Mesendoderm (in vitro differentiated cells): ENCODE measurements around the gene ALG5.

Source experiments
- DNase-seq: peaks from one replicate; pipeline ENCODE4 v3.0.0; 2013
- H2AK5ac ChIP-seq: 2 replicates; pipeline ENCODE4 v1.6.1; 2013; ENCODE audit warnings: low read length, inconsistent platforms
- H2BK120ac ChIP-seq: 2 replicates; pipeline ENCODE4 v1.6.1; 2013; ENCODE audit warnings: low read depth, mild to moderate bottlenecking, low read length, moderate library complexity, mixed read lengths
- H2BK15ac ChIP-seq: replicated peaks from 2 replicates; pipeline ENCODE4 v1.6.1; 2013; ENCODE audit warnings: low read depth, mild to moderate bottlenecking, moderate library complexity
- H2BK5ac ChIP-seq: 2 replicates; pipeline ENCODE4 v1.6.1; 2013; ENCODE audit warnings: low read length, inconsistent platforms
- H3K18ac ChIP-seq: 2 replicates; pipeline ENCODE4 v1.6.1; 2013; ENCODE audit warnings: mild to moderate bottlenecking, low read length, mixed read lengths
- H3K23ac ChIP-seq: one replicate; pipeline ENCODE4 v1.6.1; 2013; ENCODE audit warnings: low read length
- H3K27ac ChIP-seq: 2 replicates; pipeline ENCODE4 v1.5.1; 2013; ENCODE audit warnings: low read depth, mild to moderate bottlenecking, inconsistent platforms, low read length, moderate library complexity
- H3K27me3 ChIP-seq: 2 replicates; pipeline ENCODE4 v1.6.1; 2013; ENCODE audit warnings: low read length, control low read depth, mild to moderate bottlenecking, inconsistent platforms; ENCODE audit not compliant: insufficient read depth, poor library complexity
- H3K36me3 ChIP-seq: 2 replicates; pipeline ENCODE4 v1.6.1; 2013; ENCODE audit warnings: low read length, inconsistent platforms; ENCODE audit not compliant: control insufficient read depth, insufficient read depth
- H3K4ac ChIP-seq: one replicate; pipeline ENCODE4 v1.6.1; 2013; ENCODE audit warnings: low read depth, mild to moderate bottlenecking, low read length, moderate library complexity
- H3K4me1 ChIP-seq: 2 replicates; pipeline ENCODE4 v1.6.1; 2013; ENCODE audit warnings: low read depth, low read length, inconsistent platforms; ENCODE audit not compliant: control insufficient read depth
- H3K4me2 ChIP-seq: 2 replicates; pipeline ENCODE4 v1.6.1; 2013; ENCODE audit warnings: low read length
- H3K4me3 ChIP-seq: 2 replicates; pipeline ENCODE4 v1.5.1; 2013; ENCODE audit warnings: mild to moderate bottlenecking, low read length
- H3K56ac ChIP-seq: one replicate; pipeline ENCODE4 v1.6.1; 2013; ENCODE audit warnings: low read length
- H3K79me1 ChIP-seq: 2 replicates; pipeline ENCODE4 v1.6.1; 2013; ENCODE audit warnings: low read length, inconsistent platforms
- H3K79me2 ChIP-seq: 2 replicates; pipeline ENCODE4 v1.6.1; 2013; ENCODE audit warnings: mild to moderate bottlenecking, low read length; ENCODE audit not compliant: control insufficient read depth, insufficient read depth
- H3K9ac ChIP-seq: 2 replicates; pipeline ENCODE4 v1.6.1; 2013; ENCODE audit warnings: low read length, inconsistent platforms
- H4K5ac ChIP-seq: one replicate; pipeline ENCODE4 v1.6.1; 2013; ENCODE audit warnings: low read length
- H4K8ac ChIP-seq: one replicate; pipeline ENCODE4 v1.6.1; 2013; ENCODE audit warnings: low read depth, mild to moderate bottlenecking, control low read depth, low read length, moderate library complexity
- WGBS: extraction: QIAGEN DNeasy Blood & Tissue Kit; methylation state at CpG from one replicate; pipeline ENCODE4 v1.1.7; 2013; ENCODE audit warnings: low lambda C conversion rate, missing lambda C conversion rate; ENCODE audit not compliant: insufficient coverage; ENCODE audit errors: extremely low coverage; 5-methylcytosine and 5-hydroxymethylcytosine counted together

Gene ALG5

DNA sequence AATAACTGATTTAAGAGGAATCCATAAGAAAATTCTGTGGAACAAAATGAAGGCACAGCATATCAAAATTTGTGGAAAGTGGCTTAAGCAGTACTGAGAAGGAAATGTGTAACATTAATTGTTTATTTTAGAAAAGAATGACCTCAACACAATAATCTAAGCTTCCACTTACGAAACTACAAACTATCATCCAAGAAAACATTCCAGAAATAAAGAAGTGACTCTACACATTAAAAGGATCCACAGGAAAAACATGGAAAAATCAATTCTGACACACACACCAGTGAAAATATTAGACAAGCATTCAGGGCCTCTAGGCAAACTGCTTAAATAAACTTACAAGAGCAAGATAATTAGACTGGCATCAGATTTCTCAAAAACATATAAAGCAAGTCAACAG, 15.5 kb upstream of the ALG5 start:
- Histone ChIP-seq H2BK15ac (no peak overlapping the region), H3K27ac (no peak overlapping the region), H3K18ac (no peak overlapping the region), H2BK120ac (no peak overlapping the region), H3K36me3 (peaks cover 2% of the 10 kb centered on the region), H3K56ac (no peak overlapping the region), H3K4me3 (no peak overlapping the region), H3K4me1 (no peaks in the 10 kb centered on the region), H3K79me2 (no peaks in the 10 kb centered on the region), H2BK5ac (no peak overlapping the region), H3K4me2 (no peak overlapping the region), H3K4ac (no peak overlapping the region), H2AK5ac (no peak overlapping the region), H3K79me1 (no peaks in the 10 kb centered on the region), H3K23ac (no peak overlapping the region), H4K8ac (no peak overlapping the region), H3K27me3 (no peaks in the 10 kb centered on the region), H3K9ac (no peak overlapping the region), H4K5ac (no peak overlapping the region)
- no CpG with 5 or more reads among the region's 1 CpG for WGBS
- no peak for DNase-seq

DNA sequence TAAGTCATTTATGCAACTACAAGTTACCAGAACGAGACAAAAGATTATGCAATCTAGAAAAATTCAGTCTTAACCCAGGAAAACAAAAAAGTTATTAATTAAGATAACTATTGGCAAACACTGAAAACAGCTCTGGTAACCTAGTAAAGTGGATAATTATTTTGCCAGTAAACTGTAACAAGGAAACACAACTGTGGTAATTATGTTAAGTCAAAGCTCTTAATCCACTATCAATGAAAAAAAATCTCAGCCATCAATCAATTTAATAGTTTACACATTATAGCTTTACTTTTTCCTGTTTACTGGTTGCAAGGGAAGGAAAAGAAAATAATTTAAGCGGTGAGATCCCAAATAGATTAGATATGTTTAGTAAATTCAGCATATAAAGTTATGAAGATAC, 12.6 kb upstream of the ALG5 start:
- no peak overlapping the region for H3K56ac ChIP-seq
- H3K18ac ChIP-seq, result no peak overlapping the region
- H2AK5ac ChIP-seq, result no peak overlapping the region
- H3K23ac ChIP-seq, result no peak overlapping the region
- DNase-seq, result no peak
- no peak overlapping the region for H2BK5ac ChIP-seq
- H2BK15ac ChIP-seq, result no peak overlapping the region
- no peak overlapping the region for H4K8ac ChIP-seq
- no peak overlapping the region for H3K9ac ChIP-seq
- H3K4me2 ChIP-seq, result no peak overlapping the region
- H3K79me2 ChIP-seq, result no peaks in the 10 kb centered on the region
- peaks cover 3% of the 10 kb centered on the region for H3K36me3 ChIP-seq
- H3K27me3 ChIP-seq, result no peaks in the 10 kb centered on the region
- no peak overlapping the region for H3K27ac ChIP-seq
- no peak overlapping the region for H3K4me3 ChIP-seq
- no peaks in the 10 kb centered on the region for H3K79me1 ChIP-seq
- no peak overlapping the region for H4K5ac ChIP-seq
- WGBS, result no CpG with 5 or more reads among the region's 2 CpGs
- H3K4me1 ChIP-seq, result no peaks in the 10 kb centered on the region
- H2BK120ac ChIP-seq, result no peak overlapping the region
- no peak overlapping the region for H3K4ac ChIP-seq

DNA sequence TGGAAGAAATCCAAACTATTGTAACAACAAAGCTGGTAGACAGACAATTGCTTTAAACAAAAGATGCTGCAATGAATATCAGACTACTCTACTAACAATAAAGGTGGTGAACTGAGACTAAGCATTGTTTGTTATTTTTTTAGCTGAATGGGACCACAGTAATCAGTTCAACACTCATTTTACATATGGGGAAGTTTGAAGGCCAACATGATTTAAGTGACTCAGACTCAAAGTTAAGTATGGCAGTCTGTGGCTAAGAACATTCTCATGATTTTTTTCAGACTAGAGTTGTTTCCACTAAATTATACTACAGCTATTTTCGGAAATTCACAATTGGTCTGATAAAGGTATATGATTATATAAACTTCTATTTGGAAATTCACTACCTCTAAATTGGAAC, 11.9 kb upstream of the ALG5 start:
- WGBS, result no CpG with 5 or more reads among the region's 1 CpG
- H3K18ac ChIP-seq, result no peak overlapping the region
- no peak overlapping the region for H3K4me2 ChIP-seq
- H4K5ac ChIP-seq, result no peak overlapping the region
- H3K9ac ChIP-seq, result no peak overlapping the region
- no peaks in the 10 kb centered on the region for H3K27me3 ChIP-seq
- H3K23ac ChIP-seq, result no peak overlapping the region
- no peak overlapping the region for H2AK5ac ChIP-seq
- no peak overlapping the region for H4K8ac ChIP-seq
- H3K79me1 ChIP-seq, result no peaks in the 10 kb centered on the region
- peaks cover 3% of the 10 kb centered on the region for H3K36me3 ChIP-seq
- no peak overlapping the region for H3K27ac ChIP-seq
- no peak overlapping the region for H2BK120ac ChIP-seq
- H3K56ac ChIP-seq, result no peak overlapping the region
- no peak overlapping the region for H2BK5ac ChIP-seq
- no peak for DNase-seq
- H3K4me3 ChIP-seq, result no peak overlapping the region
- H3K4ac ChIP-seq, result no peak overlapping the region
- H3K4me1 ChIP-seq, result no peaks in the 10 kb centered on the region
- no peak overlapping the region for H2BK15ac ChIP-seq
- H3K79me2 ChIP-seq, result no peaks in the 10 kb centered on the region

DNA sequence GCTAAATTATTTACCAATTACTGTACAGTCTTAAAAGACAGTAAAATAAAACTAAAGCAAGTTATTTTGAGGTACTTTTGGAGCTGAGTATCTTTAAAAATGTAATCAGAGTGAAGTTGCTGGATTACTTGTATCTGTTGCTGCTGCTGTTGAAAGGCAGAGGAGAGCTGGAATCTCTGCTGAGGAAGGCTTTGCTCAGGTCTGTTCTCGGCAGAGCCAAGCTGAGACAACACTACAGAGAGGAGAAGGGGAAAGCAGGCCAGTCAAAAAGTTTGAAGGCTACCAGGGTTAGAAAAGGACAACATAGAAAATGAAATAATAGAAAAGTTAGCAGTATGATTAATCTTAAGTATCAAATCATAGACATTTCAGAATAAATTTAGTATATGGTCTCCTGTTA, 11.3 kb upstream of the ALG5 start:
- H3K79me2 ChIP-seq, result no peaks in the 10 kb centered on the region
- no peak overlapping the region for H4K8ac ChIP-seq
- H3K27me3 ChIP-seq, result no peaks in the 10 kb centered on the region
- no peak overlapping the region for H3K4me2 ChIP-seq
- no peak overlapping the region for H2BK120ac ChIP-seq
- H2BK5ac ChIP-seq, result no peak overlapping the region
- H3K27ac ChIP-seq, result no peak overlapping the region
- H3K79me1 ChIP-seq, result no peaks in the 10 kb centered on the region
- no peak overlapping the region for H2AK5ac ChIP-seq
- no peak overlapping the region for H4K5ac ChIP-seq
- no peak for DNase-seq
- H3K23ac ChIP-seq, result no peak overlapping the region
- H3K4me3 ChIP-seq, result no peak overlapping the region
- no peak overlapping the region for H3K9ac ChIP-seq
- no CpG with 5 or more reads among the region's 1 CpG for WGBS
- H3K18ac ChIP-seq, result no peak overlapping the region
- H2BK15ac ChIP-seq, result no peak overlapping the region
- H3K36me3 ChIP-seq, result peaks cover 3% of the 10 kb centered on the region
- no peak overlapping the region for H3K56ac ChIP-seq
- no peaks in the 10 kb centered on the region for H3K4me1 ChIP-seq
- H3K4ac ChIP-seq, result no peak overlapping the region

DNA sequence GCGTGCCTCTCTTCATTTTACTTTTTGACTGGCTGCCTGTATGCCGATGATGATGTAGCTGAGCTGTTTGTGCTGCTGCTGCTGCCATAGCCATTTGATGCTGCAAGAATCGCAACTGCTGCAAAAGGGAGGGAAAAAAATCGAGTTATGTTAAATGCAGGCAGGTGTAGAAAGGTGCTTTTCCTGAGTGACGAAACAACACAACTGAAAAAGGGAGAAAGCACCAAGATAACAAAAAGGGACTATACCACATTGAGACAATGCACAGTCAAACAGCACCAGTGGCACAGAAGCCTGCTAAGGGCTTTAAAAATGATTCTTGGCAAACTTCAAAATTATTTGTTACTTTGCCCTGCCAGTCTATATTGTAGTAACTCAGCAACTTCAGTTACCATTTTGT, 10.6 kb upstream of the ALG5 start:
- H3K27ac ChIP-seq, result peak overlapping the region; percentile 12
- peaks cover 3% of the 10 kb centered on the region for H3K36me3 ChIP-seq
- no peak overlapping the region for H2AK5ac ChIP-seq
- no peaks in the 10 kb centered on the region for H3K27me3 ChIP-seq
- WGBS, result no CpG with 5 or more reads among the region's 5 CpGs
- H3K79me2 ChIP-seq, result no peaks in the 10 kb centered on the region
- H3K4me2 ChIP-seq, result no peak overlapping the region
- no peak overlapping the region for H4K8ac ChIP-seq
- no peak overlapping the region for H3K56ac ChIP-seq
- H2BK15ac ChIP-seq, result no peak overlapping the region
- no peak for DNase-seq
- no peak overlapping the region for H3K4ac ChIP-seq
- no peak overlapping the region for H3K18ac ChIP-seq
- H3K9ac ChIP-seq, result no peak overlapping the region
- no peak overlapping the region for H4K5ac ChIP-seq
- no peak overlapping the region for H2BK5ac ChIP-seq
- no peaks in the 10 kb centered on the region for H3K79me1 ChIP-seq
- no peak overlapping the region for H3K4me3 ChIP-seq
- H3K23ac ChIP-seq, result no peak overlapping the region
- H3K4me1 ChIP-seq, result no peaks in the 10 kb centered on the region
- no peak overlapping the region for H2BK120ac ChIP-seq

DNA sequence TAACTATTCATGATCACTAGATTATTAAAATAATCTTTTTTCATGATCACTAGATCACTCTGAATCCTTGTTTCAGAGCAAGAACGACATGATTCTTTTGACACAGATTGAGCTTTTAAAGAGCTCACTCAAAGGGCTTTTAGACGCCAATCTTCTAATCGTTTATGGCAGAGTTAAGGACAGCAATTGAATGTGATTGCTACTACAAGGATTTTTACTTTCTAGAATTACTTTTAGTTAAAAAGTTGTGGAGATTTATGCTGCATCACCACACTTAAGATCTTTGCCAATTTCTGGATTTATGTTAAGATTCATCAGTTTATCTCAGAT, 2.7 kb upstream of the ALG5 start:
- Histone ChIP-seq H3K4ac (no peak overlapping the region), H3K79me1 (peaks cover 5% of the 10 kb centered on the region), H3K27ac (no peak overlapping the region), H2BK15ac (no peak overlapping the region), H4K8ac (no peak overlapping the region), H3K36me3 (no peaks in the 10 kb centered on the region), H3K4me3 (no peak overlapping the region), H3K9ac (peak overlapping the region; percentile 98), H3K56ac (no peak overlapping the region), H3K18ac (no peak overlapping the region), H2BK120ac (no peak overlapping the region), H3K4me1 (no peaks in the 10 kb centered on the region), H3K79me2 (peaks cover 19% of the 10 kb centered on the region), H3K23ac (no peak overlapping the region), H2AK5ac (no peak overlapping the region), H3K27me3 (no peaks in the 10 kb centered on the region), H2BK5ac (no peak overlapping the region), H3K4me2 (no peak overlapping the region), H4K5ac (no peak overlapping the region)
- no CpG with 5 or more reads among the region's 3 CpGs for WGBS
- DNase-seq, result peak; percentile 3
